NCI-H2081 (cell line): ENCODE data around the gene SPRR1A.

Source experiments
- DNase-seq, 2 experiments: peaks; one replicate each; lab custom pipeline; 2025; lab: John Stamatoyannopoulos, UW

The SPRR1A gene

GRCh38 chr1:153030895-153031294 is 47.0 kb downstream of the SPRR1A start, which contains the start of gene SPRR1B:
Gene SPRR1B, plus strand, starts transcription at chr1:153031203. Its CDS starts 1,143 bp downstream, at chr1:153032346.
- DNase-seq = no peak

GRCh38 chr1:153032073-153032472 is 48.2 kb downstream of the SPRR1A start:
- DNase-seq = no peak

DNA sequence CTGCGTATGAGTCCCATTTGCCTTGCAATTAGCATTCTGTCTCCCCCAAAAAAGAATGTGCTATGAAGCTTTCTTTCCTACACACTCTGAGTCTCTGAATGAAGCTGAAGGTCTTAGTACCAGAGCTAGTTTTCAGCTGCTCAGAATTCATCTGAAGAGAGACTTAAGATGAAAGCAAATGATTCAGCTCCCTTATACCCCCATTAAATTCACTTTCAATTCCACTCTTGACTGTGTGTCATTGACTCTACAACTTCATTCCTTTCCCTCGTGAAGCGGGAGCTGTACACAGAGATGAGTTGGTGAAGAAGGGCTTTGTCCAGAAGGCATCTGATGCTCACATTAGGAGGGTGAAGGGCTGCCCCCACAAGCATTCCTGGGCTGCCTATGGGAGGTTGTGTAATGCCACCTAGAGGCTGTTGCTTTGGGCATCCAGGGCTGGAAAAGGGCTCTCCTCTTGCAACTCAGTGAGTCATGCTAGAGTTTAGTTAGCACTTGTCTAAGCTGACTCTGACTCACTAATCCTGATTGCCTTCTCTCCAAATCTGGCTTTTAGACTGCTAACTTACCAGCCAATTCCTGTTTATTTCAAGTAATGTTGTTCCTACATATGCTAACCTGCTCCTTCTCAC is 48.9 kb downstream of the SPRR1A start:
- no peak for DNase-seq

GRCh38 chr1:153035211-153035610 is 51.3 kb downstream of the SPRR1A start:
- no peak for DNase-seq
